K562 (cell line): ENCODE measurements around the gene VPS13D. TPM values are rescaled to one million over a fixed set of nuclear protein-coding genes. Genes with fewer than 3 reads are reported as not detected.
A peak's percentile ranks its signal among the peaks of the same experiment; 100 is the strongest.

Source experiments
- CTCF ChIP-seq, 3 experiments: IDR thresholded peaks in 2 of 3; conservative IDR thresholded peaks in 1 of 3; 2 replicates each; pipeline ENCODE4 v1.5.1; 2011 to 2012; ENCODE audit warnings: low read length in 3 of 3, mild to moderate bottlenecking in 3 of 3, control low read depth in 2 of 3, improper control_type of control experiment in 1 of 3, inconsistent platforms in 1 of 3, low read depth in 1 of 3, mixed read lengths in 1 of 3, moderate library complexity in 1 of 3; ENCODE audit not compliant: insufficient read depth in 2 of 3
- CTCFL ChIP-seq: IDR thresholded peaks from 2 replicates; pipeline ENCODE4 v1.6.1; 2011; ENCODE audit warnings: borderline replicate concordance, low read depth, mild to moderate bottlenecking, moderate library complexity, low read length; ENCODE audit not compliant: insufficient read depth, poor library complexity, severe bottlenecking
- GABPB2 ChIP-seq: fragments of 250-450 bp; sonication (Bioruptor Pico); conservative IDR thresholded peaks from 2 replicates; pipeline ENCODE4 v1.5.1; 2021; ENCODE audit warnings: mild to moderate bottlenecking
- GTF2F1 ChIP-seq: IDR thresholded peaks from 2 replicates; pipeline ENCODE4 v1.6.1; 2011; ENCODE audit warnings: low read depth, low read length, improper control_type of control experiment
- MECOM ChIP-seq: fragments of 250-450 bp; sonication (Bioruptor Pico); IDR thresholded peaks from 2 replicates; pipeline ENCODE4 v1.8.0; 2022; ENCODE audit warnings: inconsistent platforms
- MTA2 ChIP-seq: fragments of 450-650 bp; IDR thresholded peaks from 2 replicates; pipeline ENCODE4 v1.6.1; 2016; ENCODE audit warnings: low read depth
- POLR2A ChIP-seq: fragments of 450-650 bp; conservative IDR thresholded peaks from 2 replicates; pipeline ENCODE4 v1.6.1; 2016
- POLR2B ChIP-seq: fragments of 450-650 bp; IDR thresholded peaks from 2 replicates; pipeline ENCODE4 v1.6.1; 2018; ENCODE audit warnings: low read depth; ENCODE audit not compliant: partially characterized antibody
- RAD21 ChIP-seq, 2 experiments: fragments of 250-450 bp in 1 of 2; fragments of 450-650 bp in 1 of 2; sonication (Bioruptor Pico) in 1 of 2; formaldehyde crosslinking in 1 of 2; IDR thresholded peaks in 1 of 2; conservative IDR thresholded peaks in 1 of 2; 2 replicates each; pipeline versions ENCODE4 v1.4.0 to v1.8.0; 2020 to 2022; ENCODE audit warnings: mild to moderate bottlenecking in 2 of 2, moderate library complexity in 1 of 2
- RBM39 ChIP-seq: fragments of 200-400 bp; formaldehyde crosslinking; optimal IDR thresholded peaks from 2 replicates; pipeline ENCODE3; 2018; ENCODE audit warnings: low read depth, low read length
- SMC3 ChIP-seq: conservative IDR thresholded peaks from 2 replicates; pipeline ENCODE4 v1.6.1; 2011; ENCODE audit warnings: low read depth, low read length, improper control_type of control experiment; ENCODE audit not compliant: insufficient read depth
- TCF7 ChIP-seq: sonication (generic); IDR thresholded peaks from 2 replicates; pipeline ENCODE4 v1.6.1; 2016; ENCODE audit warnings: antibody characterized with exemption, borderline replicate concordance
- UBTF ChIP-seq, 2 experiments: IDR thresholded peaks; 2 replicates each; pipeline ENCODE4 v1.6.1; 2012; ENCODE audit warnings: improper control_type of control experiment in 2 of 2, low read depth in 2 of 2, low read length in 2 of 2, borderline replicate concordance in 1 of 2
- ZZZ3 ChIP-seq: fragments of 450-650 bp; IDR thresholded peaks from 2 replicates; pipeline ENCODE4 v1.6.1; 2016; ENCODE audit warnings: antibody characterized with exemption, mild to moderate bottlenecking, moderate library complexity
- polyA plus RNA-seq, 8 experiments: library from polyadenylated mRNA; depleted of rRNA in 4 of 8; stranded (reverse) in 5 of 8; unstranded in 3 of 8; fragments of >200 nt; fragmentation: Nextera tagmentation in 2 of 8; fragmentation: Illumina TruSeq in 1 of 8; extraction: Ambion mirVana in 2 of 8; extraction: Trizol in 1 of 8; gene quantifications; 2 replicates each; pipeline versions ENCODE4 v1.2.1 to v1.2.3, GENCODE V29; 2011 to 2014; ENCODE audit warnings: inconsistent platforms in 1 of 8, missing spikeins in 1 of 8
- total RNA-seq, 7 experiments: library from RNA; depleted of rRNA in 6 of 7; stranded (reverse); fragments of >200 nt in 6 of 7; fragmentation: Illumina TruSeq in 2 of 7; extraction: Trizol in 2 of 7; gene quantifications; 2 replicates each; pipeline versions ENCODE4 v1.2.1 to v1.2.3, GENCODE V29; 2011 to 2021; ENCODE audit warnings: low replicate concordance in 1 of 7

VPS13D gene
- total and polyA plus RNA-seq, 9 of the 15 experiments (the other 6 are each of a cell fraction or from before 2014, with no cell fraction given): 6.1 to 51.5 (median 38.5) TPM

- peak; percentile 28 for TF ChIP-seq CTCFL
- peak; percentile 50; the same call in 1 of the 2 replicates for TF ChIP-seq ZZZ3
- TF ChIP-seq UBTF (IDR thresholded peaks at IDR 0.05; ENCODE audit: borderline replicate concordance in 1 of 2, low read depth in 2 of 2, low read length in 2 of 2): no peak
- TF ChIP-seq CTCF (IDR thresholded peaks at IDR 0.05 in 2 of 3, conservative IDR thresholded peaks at IDR 0.05 in 1 of 3; ENCODE audit: insufficient read depth in 2 of 3, low read depth in 1 of 3, low read length in 3 of 3): peak; percentile 81 to 89 (median 86)
- peak; percentile 10 for TF ChIP-seq RBM39
- TF ChIP-seq RAD21 (CRISPR knock-in tag; conservative IDR thresholded peaks at IDR 0.05 in 1 of 2, IDR thresholded peaks at IDR 0.05 in 1 of 2): peak; percentile 21 to 59
- TF ChIP-seq POLR2B: peak; percentile 25
- TF ChIP-seq SMC3: peak; percentile 72; the same call in 1 of the 2 replicates
- TF ChIP-seq POLR2A: no peak
- TF ChIP-seq GTF2F1: no peak
- TF ChIP-seq MTA2: no peak
- TF ChIP-seq MECOM (CRISPR knock-in tag): no peak
- no peak for TF ChIP-seq GABPB2 (CRISPR knock-in tag)
- no peak for TF ChIP-seq TCF7
Observed at GRCh38 chr1:12275370-12275769, 45.5 kb downstream of the VPS13D start (continued).
